Measurements from ENCODE around the gene BMAL1.

The BMAL1 gene

GRCh38 chr11:13318498-13319295 is 41.1 kb downstream of the BMAL1 start:
- no peak for DNase-seq

GRCh38 chr11:13320688-13321087 is 43.1 kb downstream of the BMAL1 start:
- DNase-seq = no peak

- no peak for DNase-seq
Observed at GRCh38 chr11:13321431-13321830, 43.8 kb downstream of the BMAL1 start.

GRCh38 chr11:13324141-13324540 is 46.6 kb downstream of the BMAL1 start:
- DNase-seq = no peak

GRCh38 chr11:13324709-13325108 is 47.1 kb downstream of the BMAL1 start:
- no peak for DNase-seq

- no peak for DNase-seq
Observed at GRCh38 chr11:13327421-13327820, 49.8 kb downstream of the BMAL1 start.

GRCh38 chr11:13328286-13328685 is 50.7 kb downstream of the BMAL1 start:
- DNase-seq = no peak

GRCh38 chr11:13329670-13330356 is 52.2 kb downstream of the BMAL1 start:
- no peak for DNase-seq

GRCh38 chr11:13332124-13332523 is 54.5 kb downstream of the BMAL1 start:
- no peak for DNase-seq

- no peak for DNase-seq
Observed at GRCh38 chr11:13333456-13333957, 55.9 kb downstream of the BMAL1 start.

- no peak for DNase-seq
Observed at GRCh38 chr11:13334034-13334786, 56.6 kb downstream of the BMAL1 start.

- DNase-seq = peak; percentile 60
Observed at GRCh38 chr11:13335319-13335718, 57.7 kb downstream of the BMAL1 start.

- DNase-seq = no peak
Observed at GRCh38 chr11:13336246-13336878, 58.8 kb downstream of the BMAL1 start.

GRCh38 chr11:13338019-13338426 is 60.4 kb downstream of the BMAL1 start:
- DNase-seq = peak; percentile 20

- no peak for DNase-seq
Observed at GRCh38 chr11:13338427-13339069, 61.0 kb downstream of the BMAL1 start.

- DNase-seq = peak; percentile 62
Observed at GRCh38 chr11:13339195-13340153, 61.9 kb downstream of the BMAL1 start.

GRCh38 chr11:13341026-13341425 is 63.4 kb downstream of the BMAL1 start:
- no peak for DNase-seq

- DNase-seq = no peak
Observed at GRCh38 chr11:13343067-13343466, 65.5 kb downstream of the BMAL1 start.

GRCh38 chr11:13343931-13344717 is 66.5 kb downstream of the BMAL1 start:
- peak; percentile 70 for DNase-seq

GRCh38 chr11:13344818-13345217 is 67.2 kb downstream of the BMAL1 start:
- DNase-seq = no peak

All from amniotic stem cell (primary cell).